Parathyroid adenoma (tissue), 2 donors: Measurements from ENCODE around the gene SH3D19.

Experiments used
- H2AFZ ChIP-seq: fragments of 300-600 bp; sonication (generic); one replicate; pipeline ENCODE4 v1.7.0; 2017; ENCODE audit warnings: antibody characterized with exemption, mild to moderate bottlenecking
- H3K27ac ChIP-seq: fragments of 300-600 bp; sonication (generic); one replicate; pipeline ENCODE4 v1.7.0; 2017
- H3K27me3 ChIP-seq: fragments of 300-600 bp; sonication (generic); one replicate; pipeline ENCODE4 v1.7.0; 2017; ENCODE audit warnings: low read length; ENCODE audit not compliant: control insufficient read depth, insufficient read depth
- H3K36me3 ChIP-seq: fragments of 300-600 bp; sonication (generic); one replicate; pipeline ENCODE4 v1.7.0; 2017; ENCODE audit warnings: low read length; ENCODE audit not compliant: control insufficient read depth, insufficient read depth
- H3K4me1 ChIP-seq: fragments of 300-600 bp; sonication (generic); one replicate; pipeline ENCODE4 v1.7.0; 2017; ENCODE audit warnings: control low read depth
- H3K4me2 ChIP-seq: fragments of 300-600 bp; sonication (generic); one replicate; pipeline ENCODE4 v1.7.0; 2017; ENCODE audit warnings: low read length
- H3K4me3 ChIP-seq: fragments of 300-600 bp; sonication (generic); one replicate; pipeline ENCODE4 v1.7.0; 2017; ENCODE audit warnings: low read depth, low read length
- H3K79me2 ChIP-seq: fragments of 300-600 bp; sonication (generic); one replicate; pipeline ENCODE4 v1.7.0; 2017; ENCODE audit warnings: control low read depth
- H3K9ac ChIP-seq: fragments of 300-600 bp; sonication (generic); one replicate; pipeline ENCODE4 v1.7.0; 2017; ENCODE audit warnings: mild to moderate bottlenecking
- H3K9me3 ChIP-seq: fragments of 300-600 bp; sonication (generic); one replicate; pipeline ENCODE4 v1.7.0; 2017; ENCODE audit warnings: low read length; ENCODE audit not compliant: control insufficient read depth
- CTCF ChIP-seq: fragments of 300-600 bp; sonication (generic); IDR thresholded peaks from one replicate; pipeline ENCODE4 v1.7.0; 2017; ENCODE audit warnings: antibody characterized with exemption, mild to moderate bottlenecking
- donor health status: primary hyperparathyroidism.

SH3D19 gene

DNA sequence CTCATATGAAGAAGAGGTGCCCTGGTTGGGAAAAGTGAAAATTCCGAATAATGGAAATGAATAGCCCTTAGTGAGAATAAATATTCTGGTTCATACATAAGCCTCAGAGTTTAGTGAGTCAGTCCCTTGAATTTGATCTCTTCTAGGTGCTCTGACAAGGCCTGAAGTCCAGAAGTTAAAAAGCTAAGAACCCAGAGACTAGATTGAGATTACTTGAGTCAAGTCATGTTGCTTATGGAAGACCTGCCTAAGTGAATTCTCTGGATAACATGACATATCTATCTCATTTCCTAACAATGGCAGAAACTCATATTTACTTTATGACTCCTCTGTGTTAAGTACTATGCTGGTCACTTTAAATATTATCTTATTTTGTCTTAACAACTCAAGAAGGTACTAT, 58.9 kb downstream of the SH3D19 start:
- Histone ChIP-seq H3K4me3 (no peak overlapping the region), H3K4me2 (no peak overlapping the region), H3K9me3 (no peaks in the 10 kb centered on the region), H3K36me3 (no peaks in the 10 kb centered on the region), H2AFZ (no peak overlapping the region), H3K27me3 (no peaks in the 10 kb centered on the region), H3K79me2 (no peaks in the 10 kb centered on the region), H3K4me1 (no peaks in the 10 kb centered on the region), H3K9ac (no peak overlapping the region), H3K27ac (no peak overlapping the region)
- no peak for TF ChIP-seq CTCF

DNA sequence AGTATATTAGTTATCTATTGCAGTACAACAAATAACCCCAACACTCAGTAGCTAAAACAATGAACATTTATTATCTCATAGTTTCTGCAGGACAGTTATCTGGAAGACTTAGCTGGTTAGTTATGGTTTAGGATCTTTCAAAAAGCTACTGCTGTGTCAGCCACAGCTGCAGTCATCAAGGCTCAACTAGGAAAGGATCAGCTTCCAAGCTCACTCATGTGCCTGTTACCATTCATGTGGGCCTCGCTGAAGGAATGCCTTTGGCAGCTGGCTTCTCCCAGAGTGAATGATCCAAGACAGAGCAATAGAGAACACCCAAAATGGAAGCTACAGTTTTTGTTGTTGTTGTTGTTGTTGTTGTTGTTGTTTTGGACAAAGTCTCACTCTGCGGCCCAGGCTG, 62.0 kb downstream of the SH3D19 start:
- Histone ChIP-seq H3K4me1 (no peaks in the 10 kb centered on the region), H3K27ac (no peak overlapping the region), H2AFZ (no peak overlapping the region), H3K4me2 (no peak overlapping the region), H3K9me3 (no peaks in the 10 kb centered on the region), H3K27me3 (no peaks in the 10 kb centered on the region), H3K79me2 (peaks cover 2% of the 10 kb centered on the region), H3K4me3 (no peak overlapping the region), H3K36me3 (no peaks in the 10 kb centered on the region), H3K9ac (no peak overlapping the region)
- no peak for TF ChIP-seq CTCF

DNA sequence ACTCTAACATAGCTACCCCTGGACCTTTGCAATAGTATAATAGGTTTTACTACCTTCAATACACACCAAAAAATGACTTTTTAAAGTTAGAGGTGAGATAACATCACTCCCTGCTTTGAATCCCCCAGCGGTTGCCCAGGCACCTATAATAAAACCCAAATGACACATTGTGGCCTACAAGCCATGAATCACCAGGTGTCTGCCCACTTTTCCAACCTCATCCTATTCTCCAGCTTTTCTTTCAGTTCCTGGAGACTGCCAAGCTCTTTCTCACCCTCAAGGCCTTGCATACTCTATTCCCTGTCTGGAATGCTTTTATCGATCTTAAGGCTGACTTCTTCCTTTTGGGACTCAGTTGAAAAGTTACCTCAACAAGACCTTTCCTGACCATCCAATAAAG, 64.9 kb downstream of the SH3D19 start:
- H3K9me3 ChIP-seq: no peaks in the 10 kb centered on the region
- no peak overlapping the region for H3K4me3 ChIP-seq
- TF ChIP-seq CTCF: no peak
- no peaks in the 10 kb centered on the region for H3K36me3 ChIP-seq
- H3K9ac ChIP-seq: no peak overlapping the region
- no peaks in the 10 kb centered on the region for H3K4me1 ChIP-seq
- H3K79me2 ChIP-seq: peaks cover 2% of the 10 kb centered on the region
- no peak overlapping the region for H2AFZ ChIP-seq
- H3K27me3 ChIP-seq: no peaks in the 10 kb centered on the region
- H3K4me2 ChIP-seq: no peak overlapping the region
- no peak overlapping the region for H3K27ac ChIP-seq

GRCh38 chr4:151259752-151260151, 65.7 kb downstream of the SH3D19 start:
- Histone ChIP-seq H2AFZ (no peak overlapping the region), H3K9me3 (no peaks in the 10 kb centered on the region), H3K4me1 (no peaks in the 10 kb centered on the region), H3K27me3 (no peaks in the 10 kb centered on the region), H3K4me2 (no peak overlapping the region), H3K9ac (no peak overlapping the region), H3K4me3 (no peak overlapping the region), H3K79me2 (peaks cover 2% of the 10 kb centered on the region), H3K36me3 (no peaks in the 10 kb centered on the region), H3K27ac (no peak overlapping the region)
- no peak for TF ChIP-seq CTCF

DNA sequence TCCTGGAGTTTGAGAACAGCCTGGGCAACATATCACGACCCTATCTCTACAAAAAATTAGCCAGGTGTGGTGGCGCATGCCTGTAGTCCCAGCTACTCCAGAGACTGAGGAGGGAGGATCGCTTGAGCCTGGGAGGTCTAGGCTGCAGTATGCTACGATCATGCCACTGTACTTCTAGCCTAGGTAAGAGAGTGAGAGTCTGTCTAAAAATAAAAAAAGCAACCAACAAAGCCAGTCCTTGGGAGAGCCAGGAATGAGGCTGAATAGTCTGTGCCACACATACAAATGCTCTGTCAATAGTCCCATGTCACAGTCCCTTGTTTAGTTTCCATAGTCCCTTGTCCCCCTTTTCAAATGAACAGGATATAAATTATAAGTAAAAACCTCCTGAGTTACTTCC, 67.7 kb downstream of the SH3D19 start:
- H3K4me1 ChIP-seq: no peaks in the 10 kb centered on the region
- H3K27me3 ChIP-seq: no peaks in the 10 kb centered on the region
- no peak overlapping the region for H3K9ac ChIP-seq
- no peak overlapping the region for H3K27ac ChIP-seq
- H3K4me2 ChIP-seq: no peak overlapping the region
- no peaks in the 10 kb centered on the region for H3K36me3 ChIP-seq
- H2AFZ ChIP-seq: no peak overlapping the region
- H3K9me3 ChIP-seq: no peaks in the 10 kb centered on the region
- TF ChIP-seq CTCF: no peak
- no peak overlapping the region for H3K4me3 ChIP-seq
- H3K79me2 ChIP-seq: peaks cover 2% of the 10 kb centered on the region
